Trophoblast cell (in vitro differentiated cells and primary cell): ENCODE measurements around the gene MYO1F.

Experiments used
- DNase-seq, 2 donors: peaks; one replicate each; pipeline ENCODE4 v3.0.0-alpha.2; 2016
- H2AFZ ChIP-seq: 2 replicates; pipeline ENCODE4 v1.6.1; 2013; ENCODE audit warnings: low read length, moderate library complexity, mild to moderate bottlenecking; ENCODE audit not compliant: insufficient read depth, poor library complexity
- H2AK5ac ChIP-seq: 2 replicates; pipeline ENCODE4 v1.6.1; 2013; ENCODE audit warnings: mild to moderate bottlenecking, low read length
- H2BK120ac ChIP-seq: 2 replicates; pipeline ENCODE4 v1.6.1; 2013; ENCODE audit warnings: low read length, mild to moderate bottlenecking, moderate library complexity; ENCODE audit not compliant: insufficient read depth, poor library complexity
- H2BK12ac ChIP-seq: 2 replicates; pipeline ENCODE4 v1.6.1; 2013; ENCODE audit warnings: mild to moderate bottlenecking, low read length, moderate library complexity
- H2BK5ac ChIP-seq: 2 replicates; pipeline ENCODE4 v1.6.1; 2013; ENCODE audit warnings: low read length, low read depth, moderate library complexity, mild to moderate bottlenecking; ENCODE audit not compliant: poor library complexity
- H3K14ac ChIP-seq: 2 replicates; pipeline ENCODE4 v1.6.1; 2013; ENCODE audit warnings: mild to moderate bottlenecking, low read length
- H3K18ac ChIP-seq: 2 replicates; pipeline ENCODE4 v1.6.1; 2013; ENCODE audit warnings: mild to moderate bottlenecking, low read length
- H3K23ac ChIP-seq: 2 replicates; pipeline ENCODE4 v1.6.1; 2013; ENCODE audit warnings: low read length
- H3K27ac ChIP-seq: 2 replicates; pipeline ENCODE4 v1.5.1; 2013; ENCODE audit warnings: low read depth, mild to moderate bottlenecking, inconsistent platforms, low read length, moderate library complexity
- H3K27me3 ChIP-seq: 2 replicates; pipeline ENCODE4 v1.6.1; 2013; ENCODE audit warnings: inconsistent platforms, mild to moderate bottlenecking, low read length, moderate library complexity; ENCODE audit not compliant: insufficient read depth
- H3K36me3 ChIP-seq, 2 experiments: 1 replicate in 1 of 2; 2 replicates in 1 of 2; pipeline ENCODE4 v1.6.1; 2013; ENCODE audit warnings: low read length in 2 of 2, mild to moderate bottlenecking in 2 of 2, moderate library complexity in 1 of 2; ENCODE audit not compliant: insufficient read depth in 2 of 2, control insufficient read depth in 1 of 2
- H3K4ac ChIP-seq: 2 replicates; pipeline ENCODE4 v1.6.1; 2013; ENCODE audit warnings: low read depth, mild to moderate bottlenecking, low read length, moderate library complexity
- H3K4me1 ChIP-seq, 2 experiments: 1 replicate in 1 of 2; 2 replicates in 1 of 2; pipeline ENCODE4 v1.6.1; 2013; ENCODE audit warnings: low read length in 2 of 2, mild to moderate bottlenecking in 2 of 2, moderate library complexity in 1 of 2; ENCODE audit not compliant: insufficient read depth in 2 of 2, control insufficient read depth in 1 of 2
- H3K4me2 ChIP-seq: 2 replicates; pipeline ENCODE4 v1.6.1; 2013; ENCODE audit warnings: inconsistent platforms, mild to moderate bottlenecking, low read length, moderate library complexity
- H3K4me3 ChIP-seq: 2 replicates; pipeline ENCODE4 v1.5.1; 2013; ENCODE audit warnings: mild to moderate bottlenecking, low read depth, low read length, inconsistent platforms
- H3K79me1 ChIP-seq: one replicate; pipeline ENCODE4 v1.6.1; 2013; ENCODE audit warnings: low read length
- H3K79me2 ChIP-seq: 2 replicates; pipeline ENCODE4 v1.6.1; 2013; ENCODE audit warnings: low read length, mild to moderate bottlenecking; ENCODE audit not compliant: control insufficient read depth, insufficient read depth, poor library complexity
- H3K9ac ChIP-seq: 2 replicates; pipeline ENCODE4 v1.6.1; 2013; ENCODE audit warnings: mild to moderate bottlenecking, low read length
- H3K9me3 ChIP-seq: 2 replicates; pipeline ENCODE4 v1.6.1; 2013; ENCODE audit warnings: low read depth, mild to moderate bottlenecking, control low read depth, inconsistent platforms, low read length; ENCODE audit not compliant: insufficient read depth
- H4K12ac ChIP-seq: 2 replicates; pipeline ENCODE4 v1.6.1; 2013; ENCODE audit warnings: low read depth, mild to moderate bottlenecking, low read length, moderate library complexity
- H4K8ac ChIP-seq: 2 replicates; pipeline ENCODE4 v1.6.1; 2013; ENCODE audit warnings: low read depth, mild to moderate bottlenecking, low read length, moderate library complexity
- H4K91ac ChIP-seq: one replicate; pipeline ENCODE4 v1.6.1; 2013; ENCODE audit warnings: low read depth, mild to moderate bottlenecking, low read length, moderate library complexity
- WGBS: extraction: QIAGEN DNeasy Blood & Tissue Kit; methylation state at CpG from one replicate; pipeline ENCODE4 v1.1.7; 2013; ENCODE audit warnings: missing lambda C conversion rate; ENCODE audit not compliant: insufficient read length, insufficient coverage; ENCODE audit errors: extremely low coverage; 5-methylcytosine and 5-hydroxymethylcytosine counted together

Gene MYO1F

DNA sequence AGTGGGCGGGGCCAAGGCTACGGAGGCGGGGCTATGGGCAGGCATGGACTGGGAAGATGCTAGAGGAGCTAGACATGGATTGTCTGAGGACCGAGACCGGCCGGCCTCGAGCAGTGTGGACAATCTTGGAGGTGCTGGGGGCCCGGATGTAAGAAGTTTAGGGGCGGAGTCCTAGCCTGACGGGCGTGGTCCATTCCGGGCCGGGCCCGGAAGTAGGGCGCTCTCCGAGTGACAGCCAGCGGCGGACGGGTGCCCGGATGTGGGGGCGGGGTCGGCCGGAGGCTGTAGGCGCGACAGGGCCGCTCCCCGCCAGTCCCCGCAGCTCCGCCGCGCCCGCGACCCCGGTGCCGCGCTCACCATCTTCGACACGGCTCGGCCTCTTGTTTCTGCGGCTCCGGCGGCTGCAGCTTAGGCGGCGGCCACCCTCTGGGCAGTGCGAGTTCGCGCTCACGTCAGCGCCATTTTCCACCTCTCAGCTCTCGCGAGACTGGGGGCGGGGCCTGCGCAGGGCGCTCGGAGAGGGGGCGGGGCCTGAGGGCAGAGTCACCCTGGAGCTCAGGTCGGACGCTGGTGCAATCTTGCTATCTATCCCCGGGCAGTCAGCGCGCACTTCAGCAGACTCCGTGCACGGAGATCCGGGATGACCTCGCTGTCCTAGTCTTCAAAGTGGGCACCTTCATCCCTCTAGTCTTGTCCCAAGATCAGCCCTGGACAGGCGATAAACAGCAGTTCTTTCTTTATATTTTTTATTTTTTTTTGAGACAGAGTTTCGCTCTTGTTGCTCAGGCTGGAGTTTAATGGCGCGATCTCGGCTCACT, 63.3 kb downstream of the MYO1F start, which contains the start of gene ZNF414:
Gene ZNF414, minus strand, starts transcription at position 481 of the 818 bp plus-strand sequence. Its CDS starts 121 bp downstream, at position 360.
- Histone ChIP-seq H3K79me1 (peaks cover 11% of the 10 kb centered on the region), H3K4me1 (peaks cover 9 to 13% of the 10 kb centered on the region in 2 experiments), H3K23ac (no peak within 1 kb of the TSS), H3K27ac (peak within 1 kb of the TSS; percentile 99), H2BK120ac (peak within 1 kb of the TSS; percentile 100), H3K36me3 (peaks cover 11 to 12% of the 10 kb centered on the region in 2 experiments), H2BK12ac (peak within 1 kb of the TSS; percentile 63), H2AFZ (peak within 1 kb of the TSS; percentile 100), H4K12ac (peak within 1 kb of the TSS; percentile 100), H3K9ac (peak within 1 kb of the TSS; percentile 81), H3K9me3 (peaks cover 1% of the 10 kb centered on the region), H3K4me2 (peak within 1 kb of the TSS; percentile 57), H4K91ac (peak within 1 kb of the TSS; percentile 100), H3K4me3 (peak within 1 kb of the TSS; percentile 85), H4K8ac (peak within 1 kb of the TSS; percentile 100), H3K79me2 (peaks cover 5% of the 10 kb centered on the region), H3K18ac (peak within 1 kb of the TSS; percentile 100), H3K14ac (peak within 1 kb of the TSS; percentile 100), H2AK5ac (peak within 1 kb of the TSS; percentile 77), H2BK5ac (peak within 1 kb of the TSS; percentile 100), H3K27me3 (no peaks in the 10 kb centered on the region), H3K4ac (peak within 1 kb of the TSS; percentile 100)
- DNase-seq: peak; percentile 91 to 96
- no CpG with 5 or more reads among the region's 70 CpGs for WGBS

- Histone ChIP-seq H3K36me3 (peaks cover 11 to 12% of the 10 kb centered on the region in 2 experiments), H3K4ac (peak overlapping the region; percentile 11), H4K12ac (peak overlapping the region; percentile 78), H2BK12ac (no peak overlapping the region), H3K4me2 (peak overlapping the region; percentile 52), H3K9ac (peak overlapping the region; percentile 1), H3K14ac (peak overlapping the region; percentile 76), H2AFZ (peak overlapping the region; percentile 100), H4K8ac (peak overlapping the region; percentile 100), H3K9me3 (no peaks in the 10 kb centered on the region), H4K91ac (peak overlapping the region; percentile 87), H3K79me1 (peaks cover 11% of the 10 kb centered on the region), H3K4me3 (peak overlapping the region; percentile 39), H3K79me2 (peaks cover 5% of the 10 kb centered on the region), H3K23ac (no peak overlapping the region), H2AK5ac (peak overlapping the region; percentile 77), H2BK120ac (peak overlapping the region; percentile 13), H2BK5ac (peak overlapping the region; percentile 49), H3K27me3 (no peaks in the 10 kb centered on the region), H3K18ac (peak overlapping the region; percentile 51), H3K4me1 (peaks cover 9 to 13% of the 10 kb centered on the region in 2 experiments), H3K27ac (peak overlapping the region; percentile 99)
- no CpG with 5 or more reads among the region's 19 CpGs for WGBS
- peak; percentile 44 to 60 for DNase-seq
These were observed 64.1 kb downstream of the MYO1F start for GRCh38 chr19:8513036-8513686.

GRCh38 chr19:8512115-8512967, 64.9 kb downstream of the MYO1F start:
- Histone ChIP-seq H4K8ac (peak overlapping the region; percentile 100), H3K36me3 (peaks cover 11 to 12% of the 10 kb centered on the region in 2 experiments), H4K91ac (no peak overlapping the region), H3K9ac (no peak overlapping the region), H3K4me2 (no peak overlapping the region), H2BK12ac (no peak overlapping the region), H3K4me3 (no peak overlapping the region), H3K23ac (no peak overlapping the region), H3K4ac (no peak overlapping the region), H2AK5ac (peak overlapping the region; percentile 77), H3K9me3 (no peaks in the 10 kb centered on the region), H3K27me3 (no peaks in the 10 kb centered on the region), H3K79me1 (peaks cover 11% of the 10 kb centered on the region), H2AFZ (no peak overlapping the region), H3K79me2 (peaks cover 5% of the 10 kb centered on the region), H2BK120ac (no peak overlapping the region), H3K14ac (no peak overlapping the region), H3K4me1 (peaks cover 6 to 8% of the 10 kb centered on the region in 2 experiments), H2BK5ac (no peak overlapping the region), H4K12ac (no peak overlapping the region), H3K18ac (no peak overlapping the region), H3K27ac (no peak overlapping the region)
- WGBS: no CpG with 5 or more reads among the region's 22 CpGs
- DNase-seq: peak in 1 of 2 donors; percentile 43

GRCh38 chr19:8511573-8512101, 65.6 kb downstream of the MYO1F start:
- Histone ChIP-seq H3K23ac (no peak overlapping the region), H2AK5ac (no peak overlapping the region), H2BK5ac (no peak overlapping the region), H3K79me1 (peaks cover 11% of the 10 kb centered on the region), H3K9ac (no peak overlapping the region), H2AFZ (no peak overlapping the region), H3K4ac (no peak overlapping the region), H3K36me3 (peaks cover 11 to 12% of the 10 kb centered on the region in 2 experiments), H3K4me3 (no peak overlapping the region), H3K9me3 (no peaks in the 10 kb centered on the region), H4K91ac (no peak overlapping the region), H2BK12ac (no peak overlapping the region), H2BK120ac (no peak overlapping the region), H4K12ac (no peak overlapping the region), H3K27ac (no peak overlapping the region), H3K4me2 (no peak overlapping the region), H3K14ac (no peak overlapping the region), H3K79me2 (peaks cover 5% of the 10 kb centered on the region), H3K18ac (no peak overlapping the region), H3K27me3 (no peaks in the 10 kb centered on the region), H3K4me1 (peaks cover 6 to 8% of the 10 kb centered on the region in 2 experiments), H4K8ac (no peak overlapping the region)
- DNase-seq: peak in 1 of 2 donors; percentile 18
- no CpG with 5 or more reads among the region's 45 CpGs for WGBS
